GM12801 (cell line): ENCODE data around the gene UBR3.

Source experiments
- TF ChIP-seq, protein P1 (sequence below): IDR thresholded peaks from one replicate; pipeline ENCODE4 v1.5.1; 2011; ENCODE audit warnings: control low read depth; ENCODE audit not compliant: insufficient read length; ENCODE audit errors: extremely low read depth

UBR3 gene

DNA sequence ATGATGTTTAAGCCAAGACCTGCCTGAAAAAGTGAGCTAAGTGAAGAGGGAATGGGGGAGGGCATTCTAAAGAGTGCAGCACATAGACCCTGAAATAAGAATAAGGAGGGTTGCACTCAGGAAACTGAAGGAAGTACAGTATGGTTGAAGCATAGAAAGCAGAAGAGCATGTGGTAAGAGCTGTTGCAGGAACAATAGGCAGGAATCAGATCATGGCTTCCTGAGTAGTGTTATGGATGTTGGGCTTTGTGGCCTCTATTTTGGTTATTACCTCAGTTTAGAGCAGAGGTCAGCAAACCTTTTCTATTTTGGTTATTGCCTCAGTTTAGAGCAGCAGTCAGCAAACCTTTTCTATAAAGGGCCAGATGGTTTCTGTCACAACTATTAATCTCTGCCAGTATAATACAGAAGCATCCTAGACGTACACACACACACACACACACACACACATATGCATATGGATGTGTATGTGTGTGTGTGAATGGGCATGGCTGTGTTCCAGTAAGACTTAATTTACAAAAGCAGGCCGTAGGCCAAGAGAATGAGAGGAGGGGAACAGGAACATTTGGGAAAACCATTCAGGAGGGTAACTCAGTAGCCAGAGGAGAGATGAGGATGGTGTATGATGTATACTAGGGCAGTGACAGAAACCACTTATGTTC, 259.6 kb downstream of the UBR3 start:
- TF ChIP-seq, protein P1, sequence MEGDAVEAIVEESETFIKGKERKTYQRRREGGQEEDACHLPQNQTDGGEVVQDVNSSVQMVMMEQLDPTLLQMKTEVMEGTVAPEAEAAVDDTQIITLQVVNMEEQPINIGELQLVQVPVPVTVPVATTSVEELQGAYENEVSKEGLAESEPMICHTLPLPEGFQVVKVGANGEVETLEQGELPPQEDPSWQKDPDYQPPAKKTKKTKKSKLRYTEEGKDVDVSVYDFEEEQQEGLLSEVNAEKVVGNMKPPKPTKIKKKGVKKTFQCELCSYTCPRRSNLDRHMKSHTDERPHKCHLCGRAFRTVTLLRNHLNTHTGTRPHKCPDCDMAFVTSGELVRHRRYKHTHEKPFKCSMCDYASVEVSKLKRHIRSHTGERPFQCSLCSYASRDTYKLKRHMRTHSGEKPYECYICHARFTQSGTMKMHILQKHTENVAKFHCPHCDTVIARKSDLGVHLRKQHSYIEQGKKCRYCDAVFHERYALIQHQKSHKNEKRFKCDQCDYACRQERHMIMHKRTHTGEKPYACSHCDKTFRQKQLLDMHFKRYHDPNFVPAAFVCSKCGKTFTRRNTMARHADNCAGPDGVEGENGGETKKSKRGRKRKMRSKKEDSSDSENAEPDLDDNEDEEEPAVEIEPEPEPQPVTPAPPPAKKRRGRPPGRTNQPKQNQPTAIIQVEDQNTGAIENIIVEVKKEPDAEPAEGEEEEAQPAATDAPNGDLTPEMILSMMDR = no peak

DNA sequence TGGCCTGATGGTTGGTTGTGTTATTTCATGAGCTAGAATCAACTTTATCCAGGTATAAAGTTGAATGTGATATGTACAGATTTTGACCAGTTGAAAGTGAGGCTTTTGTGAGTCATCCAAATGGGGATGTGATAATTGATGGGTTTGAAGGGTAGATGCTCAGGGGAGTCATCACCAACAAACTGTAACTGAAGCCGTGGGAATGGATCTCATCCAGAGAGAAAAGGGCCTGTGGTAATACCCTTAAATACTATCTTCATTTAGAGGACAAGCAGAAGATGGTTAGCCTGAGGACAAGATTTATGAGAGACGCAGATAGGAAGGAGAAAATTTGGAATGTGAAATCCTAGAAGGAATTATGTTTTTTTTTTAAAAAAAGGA, 260.1 kb downstream of the UBR3 start:
- TF ChIP-seq, protein P1 = no peak

DNA sequence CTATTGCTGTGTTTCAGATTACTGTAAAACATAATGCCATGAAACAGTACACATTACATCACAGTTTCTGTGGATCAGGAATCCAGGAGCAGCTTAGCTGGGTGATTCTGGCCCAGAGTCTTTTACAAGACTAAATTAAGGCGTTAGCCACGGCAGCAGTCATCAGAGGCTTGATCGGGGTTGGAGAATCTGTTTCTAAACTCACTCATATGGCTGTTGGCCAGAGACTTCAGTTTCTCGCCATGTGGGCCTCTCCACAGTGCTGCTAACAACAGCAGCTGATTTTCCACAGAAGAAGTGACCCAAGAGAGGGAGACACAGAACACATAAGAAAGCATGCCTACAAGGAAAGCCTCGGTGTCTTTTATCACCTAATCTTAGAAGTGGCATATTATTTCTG, 261.5 kb downstream of the UBR3 start:
- TF ChIP-seq, protein P1 = no peak

DNA sequence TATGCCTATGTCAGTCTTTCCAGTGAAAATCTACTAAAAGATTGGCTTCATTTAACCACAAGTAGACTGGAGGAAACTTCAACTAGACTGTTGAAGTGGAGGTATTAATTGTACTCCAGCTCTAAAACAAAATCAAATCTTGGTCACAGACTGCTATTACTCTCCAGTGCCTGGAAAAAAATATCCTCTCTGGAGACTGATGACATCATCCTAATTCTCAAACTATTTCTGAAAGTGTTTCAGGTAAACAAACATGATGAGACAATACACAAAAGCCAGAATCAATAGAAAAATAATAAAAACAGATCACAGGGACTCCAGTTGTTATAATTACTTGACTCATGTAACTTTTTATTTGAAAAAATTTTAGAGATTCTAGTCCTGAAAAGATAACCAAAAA, 263.0 kb downstream of the UBR3 start:
- TF ChIP-seq, protein P1 = no peak

DNA sequence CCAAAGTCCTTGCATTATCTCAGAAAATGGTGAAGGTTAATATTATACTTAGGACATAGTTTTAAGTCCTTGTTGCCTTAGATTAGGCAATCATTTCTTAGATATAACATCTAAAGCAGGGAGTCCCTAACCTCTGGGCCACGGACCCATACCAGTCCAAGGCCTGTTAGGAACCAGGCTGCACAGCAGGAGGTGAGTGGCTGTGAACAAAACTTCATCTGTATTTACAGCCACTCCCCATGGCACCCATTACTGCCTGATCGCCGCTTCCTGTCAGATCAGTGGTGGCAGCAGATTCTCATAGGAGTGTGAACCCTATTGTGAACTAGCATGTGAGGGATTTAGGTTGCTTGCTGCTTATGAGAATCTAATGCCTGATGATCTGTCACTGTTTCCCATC, 264.2 kb downstream of the UBR3 start:
- TF ChIP-seq, protein P1 = no peak

DNA sequence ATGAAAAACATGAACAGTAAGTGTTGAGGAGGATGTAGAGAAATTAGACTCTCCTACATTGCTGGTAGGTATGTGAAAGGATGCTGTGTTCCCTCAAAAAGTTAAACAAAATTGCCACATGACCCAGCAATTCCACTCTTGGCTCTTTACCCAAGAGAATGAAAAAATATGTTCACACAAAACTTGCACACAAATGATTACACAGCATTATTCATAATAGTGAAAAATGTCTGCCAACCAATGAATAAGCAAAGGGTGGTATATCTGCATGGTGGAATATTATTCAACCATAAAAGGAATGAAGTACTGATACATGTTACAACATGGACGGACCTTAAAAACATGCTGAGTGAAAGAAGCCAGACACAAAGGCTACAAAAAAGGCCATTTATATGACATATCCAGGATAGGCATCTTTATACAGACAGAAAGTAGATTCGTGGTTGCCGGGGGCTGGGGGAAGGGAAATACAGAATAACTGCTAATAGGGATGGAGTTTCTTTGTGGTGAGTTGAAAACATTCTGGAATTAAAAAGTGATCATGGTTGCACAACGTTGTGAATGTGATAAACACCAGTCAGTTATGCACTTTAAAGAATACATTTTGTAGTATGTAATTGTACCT, 265.3 kb downstream of the UBR3 start:
- TF ChIP-seq, protein P1 = no peak

DNA sequence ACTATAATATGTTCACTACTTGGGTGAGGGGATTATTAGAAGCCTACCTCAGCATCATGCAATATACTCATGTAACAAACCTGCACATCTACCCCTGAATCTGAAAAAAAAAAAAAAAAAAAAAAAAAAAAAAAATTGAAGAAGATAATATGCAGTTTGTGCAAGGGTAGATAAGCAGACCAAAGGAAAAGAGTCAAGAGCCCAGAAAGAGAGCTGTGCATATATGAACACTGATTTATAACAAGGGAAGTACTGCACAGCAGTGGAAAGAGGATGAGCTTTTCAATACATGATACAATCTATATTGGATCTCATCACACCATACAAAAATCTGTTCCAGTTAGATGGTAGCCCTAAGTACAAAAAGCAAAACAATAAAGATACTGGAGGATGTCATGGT, 268.1 kb downstream of the UBR3 start:
- TF ChIP-seq, protein P1 = no peak
